Pulmonary artery endothelial cell (primary cell): ENCODE results near the gene CASQ2. TPM values are rescaled to one million over a fixed set of nuclear protein-coding genes. Genes with fewer than 3 reads are reported as not detected.

Source experiments
- DNase-seq: peaks from one replicate; pipeline ENCODE4 v3.0.0-alpha.2; 2011; ENCODE audit warnings: low read depth, low spot score
- total RNA-seq: library from RNA; depleted of rRNA; stranded (reverse); fragments of >200 nt; gene quantifications from 2 replicates; pipeline ENCODE4 v1.2.3, GENCODE V29; 2014

CASQ2 gene
- total RNA-seq, 1 donor from 2014 or later, result not detected

DNA sequence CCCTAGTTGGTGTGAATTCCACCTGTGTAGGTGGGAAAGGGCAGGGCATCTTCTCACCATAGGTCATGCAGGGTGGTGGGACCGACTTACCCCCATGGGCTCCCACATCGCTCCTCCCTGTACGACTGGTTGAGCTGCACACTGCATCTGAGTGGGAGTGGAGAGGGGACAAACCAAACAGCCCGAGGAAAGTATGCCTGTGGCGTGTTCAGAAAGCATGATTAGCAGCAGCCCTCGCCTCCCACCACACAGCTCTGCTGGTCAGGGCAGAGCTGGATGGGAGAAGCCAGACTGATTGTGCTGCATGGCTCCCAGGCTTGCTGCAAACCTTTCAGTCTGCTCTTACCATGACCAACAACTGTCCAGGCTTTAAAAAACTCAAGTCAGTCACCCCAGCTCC, 102.3 kb downstream of the CASQ2 start:
- DNase-seq, result no peak

DNA sequence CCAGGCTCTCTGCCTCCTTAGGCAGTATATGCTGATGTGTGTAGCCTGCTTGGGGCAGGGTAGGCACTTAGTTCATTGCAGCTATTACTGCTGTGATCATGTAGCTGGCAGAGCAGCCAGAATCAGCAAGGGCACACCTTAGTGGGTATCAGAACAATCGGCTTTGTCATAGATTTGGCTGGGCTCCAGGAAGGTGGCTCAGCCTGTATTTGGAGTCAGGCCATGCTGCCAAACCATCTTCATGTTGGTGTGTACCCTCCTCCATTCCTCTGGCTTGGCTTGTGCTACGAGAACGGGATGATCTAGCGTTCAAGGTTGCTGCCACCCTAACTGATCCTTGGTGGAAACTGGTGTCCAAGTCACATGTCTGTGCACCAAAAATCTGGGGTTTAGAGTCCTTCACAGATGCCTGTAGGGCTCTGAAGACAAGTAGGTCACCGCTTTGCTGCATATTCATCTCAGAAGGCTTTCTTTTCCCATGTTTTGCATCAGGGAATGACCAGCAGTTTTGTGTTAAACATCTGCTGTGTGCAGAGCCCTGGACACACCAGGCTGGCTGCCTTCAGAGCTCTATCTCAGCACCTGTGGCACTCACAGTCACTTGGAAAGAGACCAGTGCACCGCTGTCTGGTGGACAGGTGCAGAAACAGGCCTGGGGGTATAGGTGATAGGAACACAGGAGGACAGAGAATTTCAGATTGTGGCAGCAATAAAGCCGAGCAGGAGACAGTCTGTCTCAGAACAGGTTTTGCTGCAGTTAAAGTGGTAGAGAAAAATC, 103.0 kb downstream of the CASQ2 start:
- DNase-seq, result no peak

DNA sequence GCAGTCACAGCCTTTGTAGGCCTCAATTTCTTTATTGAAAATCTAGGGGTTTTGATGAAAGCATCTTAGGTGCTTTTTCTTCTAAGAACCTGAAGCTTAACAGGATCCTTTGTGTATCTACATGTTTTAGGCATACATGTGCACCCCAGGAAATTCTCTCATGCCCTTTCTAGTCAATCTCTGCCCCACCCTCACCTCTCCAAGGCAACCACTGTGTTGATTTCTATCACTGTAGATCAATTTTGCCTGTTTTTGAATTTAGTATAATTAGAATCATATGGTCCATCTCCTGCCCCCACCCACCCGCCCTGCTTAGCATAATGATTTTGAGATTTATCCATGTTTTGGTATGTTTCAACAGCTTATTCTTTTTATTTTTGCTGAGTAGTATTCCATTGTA, 107.4 kb downstream of the CASQ2 start:
- DNase-seq, result no peak

DNA sequence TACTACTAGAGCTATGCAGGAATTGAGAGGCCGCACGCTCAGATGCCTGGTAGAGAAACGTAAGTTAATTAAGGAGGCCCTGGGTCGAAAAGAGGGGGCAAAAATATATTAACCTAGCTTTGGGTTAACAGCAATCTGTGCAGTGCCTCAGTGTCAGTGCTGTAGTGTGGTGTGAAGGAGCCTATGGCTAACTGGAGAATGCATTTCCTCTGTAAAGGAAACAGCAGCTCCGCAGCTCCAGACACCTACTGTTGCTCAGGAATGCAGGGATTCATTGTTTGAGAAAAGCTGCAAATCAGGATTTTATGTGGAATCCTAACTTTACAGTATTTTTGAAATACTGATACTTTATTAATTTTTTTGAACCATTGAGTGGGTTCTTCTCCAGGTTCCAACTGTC, 108.4 kb downstream of the CASQ2 start:
- no peak for DNase-seq

DNA sequence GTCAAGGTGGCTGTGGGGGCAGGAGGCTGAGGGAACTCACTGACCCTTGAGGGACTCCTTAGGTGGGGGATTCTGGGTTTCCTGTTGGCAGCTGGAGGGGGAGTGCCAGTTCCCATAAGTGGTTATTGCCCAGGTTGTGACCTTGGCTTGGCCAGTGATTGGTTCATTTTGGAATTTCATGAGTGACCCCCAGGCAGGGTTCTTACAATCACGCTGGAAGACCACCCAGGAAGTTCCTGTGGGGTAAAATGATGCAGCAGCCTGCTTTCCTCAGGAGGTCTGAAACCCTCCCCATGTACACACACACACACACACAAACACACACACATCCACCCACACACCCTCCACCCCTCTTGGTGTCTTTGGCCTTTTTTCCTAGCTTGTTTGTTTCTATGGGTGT, 109.9 kb downstream of the CASQ2 start:
- no peak for DNase-seq

DNA sequence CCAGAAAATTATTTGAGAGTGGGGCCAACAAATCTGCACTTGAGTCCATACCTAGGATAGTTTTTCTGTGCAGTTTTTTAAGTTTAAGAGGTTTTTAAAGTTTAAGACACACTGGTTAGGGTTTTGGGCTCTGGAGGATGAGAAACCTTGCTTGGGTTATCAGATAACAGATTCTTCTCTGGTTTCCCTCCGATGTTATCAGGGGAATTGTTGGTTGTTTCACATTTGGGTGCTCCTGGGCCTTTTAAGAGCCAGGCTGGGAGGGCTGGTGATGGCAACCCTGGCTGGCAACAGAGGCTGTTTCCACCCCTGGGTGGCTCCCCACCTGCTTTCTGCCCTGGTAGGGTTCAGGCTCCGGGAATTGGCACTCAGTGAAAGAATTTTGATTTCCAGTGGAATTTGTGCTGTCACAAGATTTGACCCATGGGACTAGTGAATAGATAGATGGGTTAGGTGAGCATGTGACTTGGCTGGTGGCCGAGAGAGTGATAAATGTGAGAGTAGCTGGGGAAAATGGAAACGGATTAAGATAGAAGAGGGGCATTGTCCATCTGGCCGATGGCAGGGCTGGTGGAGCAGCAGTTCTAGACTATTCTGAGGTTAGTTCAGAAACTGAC, 111.9 kb downstream of the CASQ2 start:
- no peak for DNase-seq

DNA sequence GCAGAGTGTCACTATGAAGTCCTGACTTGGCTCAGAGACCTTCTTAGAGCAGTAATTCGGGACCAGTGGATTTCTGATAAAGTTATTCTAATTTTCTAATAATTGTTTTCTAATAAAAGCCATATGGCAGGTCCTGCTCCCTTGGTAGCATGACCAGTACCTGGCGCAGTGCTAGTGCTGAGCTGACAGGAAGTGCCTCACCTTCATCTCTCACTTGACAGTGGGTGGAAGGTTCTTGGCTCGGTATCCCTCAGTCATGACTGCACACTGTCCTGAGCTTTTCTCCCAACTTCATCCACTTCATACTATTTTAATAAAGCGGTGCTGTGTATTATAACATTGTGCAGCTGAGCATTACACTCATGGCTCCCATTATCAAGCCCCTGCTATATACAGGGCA, 112.6 kb downstream of the CASQ2 start:
- DNase-seq, result no peak

DNA sequence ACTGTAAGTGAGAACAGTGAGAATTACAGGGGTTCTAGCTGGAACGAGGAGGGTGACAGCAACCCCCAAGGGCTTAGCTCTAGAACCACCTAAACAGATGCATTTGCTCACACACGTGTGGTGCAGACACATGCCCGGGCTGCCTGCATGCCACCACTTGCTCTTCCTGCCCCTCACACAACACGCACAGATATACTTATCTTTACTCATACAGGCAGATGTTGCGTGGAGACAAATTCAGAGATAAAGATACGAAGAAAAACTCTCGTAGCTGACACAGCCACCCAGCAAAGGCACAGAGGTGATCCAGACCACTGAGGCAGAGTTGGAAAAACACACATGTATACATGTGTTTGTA, 113.2 kb downstream of the CASQ2 start:
- no peak for DNase-seq

DNA sequence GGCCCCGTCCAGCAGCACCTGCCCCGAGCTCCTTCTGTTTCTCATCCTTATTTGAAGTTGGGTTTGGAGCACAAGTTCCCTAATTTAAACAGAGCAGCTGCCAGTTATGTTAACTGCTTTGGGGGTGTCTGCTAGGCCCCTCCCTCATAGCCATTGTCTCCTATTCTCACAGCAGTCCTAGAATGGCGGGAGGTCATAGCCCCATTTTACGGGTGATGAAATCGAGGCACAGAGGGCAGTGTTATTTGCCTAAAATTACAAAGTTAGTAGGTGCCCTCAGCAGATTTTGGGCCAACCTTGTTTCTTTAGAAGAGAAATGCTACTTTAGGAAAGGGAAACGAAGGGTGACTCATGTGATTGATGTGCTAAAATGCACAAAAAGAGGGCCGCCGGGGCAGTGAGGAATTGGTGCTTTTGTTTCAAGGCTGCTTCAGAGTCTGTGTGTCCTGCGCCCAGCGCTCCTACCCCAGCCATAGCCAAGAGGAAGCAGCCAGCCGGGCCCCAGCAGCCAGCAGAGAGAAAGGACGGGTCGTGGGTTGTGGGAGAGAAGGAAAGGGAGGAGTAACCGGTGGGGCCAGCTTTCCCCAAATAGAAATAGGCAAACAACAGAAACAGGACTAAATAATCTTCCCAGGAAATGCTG, 113.7 kb downstream of the CASQ2 start:
- DNase-seq, result no peak

DNA sequence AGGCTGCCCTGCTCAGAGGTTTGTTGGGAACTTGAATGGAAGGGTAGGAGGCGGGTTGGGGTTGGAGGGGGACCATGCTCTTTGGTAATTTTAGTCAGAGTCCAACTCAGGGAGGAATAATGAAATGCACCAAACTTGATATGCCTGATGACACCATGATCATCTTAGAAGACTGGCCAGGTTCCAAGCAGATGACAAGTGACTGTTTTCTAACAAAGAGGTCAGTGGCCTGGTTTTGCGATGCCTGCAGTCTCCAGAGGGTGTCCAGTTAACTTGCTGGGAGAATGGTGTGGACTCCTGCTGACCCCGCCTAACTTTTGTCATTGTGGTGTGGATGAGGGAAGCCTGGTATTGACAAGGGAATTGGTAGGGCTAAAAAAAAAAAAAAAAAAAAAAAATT, 114.4 kb downstream of the CASQ2 start:
- DNase-seq, result no peak

DNA sequence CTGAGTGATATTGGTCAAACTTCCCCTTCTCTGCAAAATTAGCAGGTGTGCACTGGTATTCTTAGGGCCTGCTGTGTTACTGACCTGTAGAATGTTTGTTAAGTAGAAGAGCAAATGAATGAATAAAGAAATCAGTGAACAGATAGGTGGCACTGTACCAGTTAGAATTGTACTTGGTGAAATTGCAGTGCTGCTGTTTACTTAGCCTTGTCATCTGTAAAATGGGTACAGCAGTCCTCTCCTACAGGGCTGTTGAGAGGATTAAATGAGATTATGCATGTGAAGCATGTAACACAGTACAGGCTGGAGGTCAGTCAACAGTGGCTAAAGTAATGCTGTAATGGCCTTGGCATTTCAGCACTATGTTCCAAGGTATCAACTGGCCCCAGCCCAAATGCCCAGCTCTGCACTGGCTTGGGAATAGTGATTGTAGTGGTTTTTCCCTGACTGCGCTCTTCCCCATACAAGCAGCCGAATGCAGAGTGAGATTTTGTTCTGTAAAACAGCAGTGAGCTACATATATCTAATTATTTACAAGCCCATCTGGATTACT, 116.2 kb downstream of the CASQ2 start:
- no peak for DNase-seq

DNA sequence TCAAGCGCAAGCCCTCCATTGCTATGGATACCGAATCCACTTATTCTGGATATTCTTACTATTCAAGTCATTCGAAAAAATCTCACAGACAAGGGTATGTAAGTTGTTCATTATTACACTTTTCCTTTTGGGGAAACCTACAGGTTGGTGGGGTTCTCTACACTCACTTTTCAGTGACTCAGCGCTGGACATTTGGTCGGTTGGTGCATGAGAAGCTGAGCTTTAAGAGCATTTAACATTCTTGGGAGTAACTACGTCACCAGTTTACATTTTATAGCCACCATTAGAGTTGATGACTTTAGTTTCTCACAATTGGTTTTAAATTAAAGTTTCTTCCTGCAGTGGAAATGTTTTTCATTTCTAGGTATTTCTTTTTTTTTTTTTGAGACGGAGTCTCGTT, 117.1 kb downstream of the CASQ2 start:
- no peak for DNase-seq

DNA sequence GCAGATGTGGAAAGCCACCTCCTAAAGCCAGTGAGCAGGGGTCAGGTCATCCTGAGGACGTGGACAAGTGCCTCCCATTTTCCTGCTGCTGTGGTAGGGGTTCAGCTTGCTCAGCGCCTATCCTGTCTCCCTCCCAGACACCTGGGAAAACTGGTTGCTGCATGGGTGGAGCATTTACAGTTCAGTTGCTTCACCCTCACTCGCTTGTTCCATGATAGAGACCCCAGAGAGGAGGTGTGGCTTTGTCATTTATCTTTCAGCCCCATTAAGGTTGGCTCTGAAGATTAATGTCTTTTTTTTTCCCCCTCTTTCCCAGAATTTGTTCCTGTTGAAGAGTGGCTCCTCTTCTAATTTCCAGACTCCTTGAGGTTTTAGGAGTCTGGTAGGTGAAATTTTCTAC, 117.6 kb downstream of the CASQ2 start:
- DNase-seq, result no peak

Other genes with a start within 250 kb of the CASQ2 start
- gene VANGL1, start 126.7 kb downstream of the CASQ2 start, total RNA-seq, result 9.2 and 14.5 TPM in 2 replicates
- gene NHLH2, start 72.4 kb upstream of the CASQ2 start, total RNA-seq, result not detected in 2 replicates
- gene SLC22A15, start 207.8 kb upstream of the CASQ2 start, total RNA-seq, result 0.04 TPM in 1 of 2 replicates, not detected in the other